Loucy (cell line): Measurements from ENCODE around the gene RNF13.

Experiments
- H2AFZ ChIP-seq: fragments of 200-600 bp; sonication (generic); 2 replicates; pipeline ENCODE4 v1.6.0; 2016; ENCODE audit warnings: antibody characterized with exemption, mild to moderate bottlenecking, low read length, moderate library complexity
- H3F3A ChIP-seq: fragments of 200-600 bp; 2 replicates; pipeline ENCODE4 v1.6.0; 2016; ENCODE audit warnings: antibody characterized with exemption, low read depth, mild to moderate bottlenecking
- H3K27me3 ChIP-seq: fragments of 200-600 bp; sonication (generic); 2 replicates; pipeline ENCODE4 v1.6.1; 2014; ENCODE audit warnings: low read length, mild to moderate bottlenecking; ENCODE audit not compliant: insufficient read depth, poor library complexity, severe bottlenecking
- H3K36me3 ChIP-seq: fragments of 200-600 bp; sonication (generic); 2 replicates; pipeline ENCODE4 v1.6.1; 2016; ENCODE audit warnings: low read length; ENCODE audit not compliant: insufficient read depth
- H3K4me1 ChIP-seq: fragments of 200-600 bp; sonication (generic); 2 replicates; pipeline ENCODE4 v1.5.1; 2014; ENCODE audit warnings: low read length, mild to moderate bottlenecking; ENCODE audit not compliant: insufficient read depth, poor library complexity, severe bottlenecking
- H3K4me2 ChIP-seq: fragments of 200-600 bp; sonication (generic); 2 replicates; pipeline ENCODE4 v1.6.0; 2014; ENCODE audit warnings: antibody characterized with exemption, low read length, low read depth, mild to moderate bottlenecking; ENCODE audit not compliant: poor library complexity, severe bottlenecking
- H3K4me3 ChIP-seq: fragments of 200-600 bp; sonication (generic); 2 replicates; pipeline ENCODE4 v1.5.1; 2014; ENCODE audit warnings: low read length, mild to moderate bottlenecking, mixed read lengths; ENCODE audit not compliant: poor library complexity, severe bottlenecking
- H3K79me2 ChIP-seq: fragments of 200-600 bp; sonication (generic); 2 replicates; pipeline ENCODE4 v1.6.1; 2014; ENCODE audit warnings: low read length; ENCODE audit not compliant: insufficient read depth
- H3K9ac ChIP-seq: fragments of 200-600 bp; sonication (generic); 2 replicates; pipeline ENCODE4 v1.6.0; 2014; ENCODE audit warnings: mild to moderate bottlenecking, low read depth, low read length, moderate library complexity; ENCODE audit not compliant: poor library complexity, severe bottlenecking
- H3K9me2 ChIP-seq: fragments of 200-600 bp; sonication (generic); replicated peaks from 2 replicates; pipeline ENCODE4 v1.6.1; 2016; ENCODE audit warnings: low read depth, low read length, mixed read lengths
- H3K9me3 ChIP-seq: fragments of 200-600 bp; sonication (generic); 2 replicates; pipeline ENCODE4 v1.6.1; 2014; ENCODE audit warnings: mild to moderate bottlenecking, antibody characterized with exemption, low read length, low read depth; ENCODE audit not compliant: insufficient read depth
- H4K20me1 ChIP-seq: fragments of 200-600 bp; sonication (generic); 2 replicates; pipeline ENCODE4 v1.6.0; 2014; ENCODE audit warnings: antibody characterized with exemption, low read length, mild to moderate bottlenecking; ENCODE audit not compliant: insufficient read depth, poor library complexity, severe bottlenecking
- CTCF ChIP-seq: fragments of 200-600 bp; sonication (generic); conservative IDR thresholded peaks from 2 replicates; pipeline ENCODE4 v1.5.1; 2014; ENCODE audit warnings: mild to moderate bottlenecking, antibody characterized with exemption, low read length
- EZH2phosphoT487 ChIP-seq: fragments of 200-600 bp; IDR thresholded peaks from 2 replicates; pipeline ENCODE4 v1.6.1; 2018; ENCODE audit warnings: antibody characterized with exemption, mild to moderate bottlenecking, moderate library complexity, borderline replicate concordance

RNF13 gene

GRCh38 chr3:149812606-149813366 is at the start of gene RNF13:
RNF13 (plus strand) TSS chr3:149813215; CDS start chr3:149846027, 32,812 bp downstream.
- Histone ChIP-seq H3K4me2 (peak within 1 kb of the TSS; percentile 90), H3K79me2 (peaks cover 41% of the 10 kb centered on the region), H3K36me3 (no peaks in the 10 kb centered on the region), H3K9me2 (no peaks in the 10 kb centered on the region), H3K9me3 (no peaks in the 10 kb centered on the region), H3K4me3 (peak within 1 kb of the TSS; percentile 94), H3F3A (peaks cover 7% of the 10 kb centered on the region; the same call in 1 of the 2 replicates), H3K4me1 (peaks cover 42% of the 10 kb centered on the region), H3K9ac (peak within 1 kb of the TSS; percentile 81), H3K27me3 (no peaks in the 10 kb centered on the region), H4K20me1 (peaks cover 30% of the 10 kb centered on the region), H2AFZ (peak within 1 kb of the TSS; percentile 89)
- TF ChIP-seq EZH2phosphoT487, result no peak
- TF ChIP-seq CTCF, result no peak

GRCh38 chr3:149763565-149764195 is 49.3 kb upstream of the RNF13 start:
- Histone ChIP-seq H3K79me2 (no peaks in the 10 kb centered on the region), H2AFZ (no peak overlapping the region), H3K36me3 (no peaks in the 10 kb centered on the region), H3K27me3 (peaks cover 5% of the 10 kb centered on the region), H4K20me1 (no peaks in the 10 kb centered on the region), H3K4me3 (no peak overlapping the region), H3K9me2 (no peaks in the 10 kb centered on the region), H3K9me3 (no peaks in the 10 kb centered on the region), H3K9ac (no peak overlapping the region), H3K4me1 (no peaks in the 10 kb centered on the region), H3K4me2 (no peak overlapping the region), H3F3A (no peaks in the 10 kb centered on the region)
- no peak for TF ChIP-seq EZH2phosphoT487
- TF ChIP-seq CTCF, result no peak

- Histone ChIP-seq H3K36me3 (no peaks in the 10 kb centered on the region), H2AFZ (no peak overlapping the region), H3K9ac (no peak overlapping the region), H3K4me1 (no peaks in the 10 kb centered on the region), H3K4me2 (no peak overlapping the region), H3K4me3 (no peak overlapping the region), H3K79me2 (no peaks in the 10 kb centered on the region), H3K9me2 (no peaks in the 10 kb centered on the region), H4K20me1 (no peaks in the 10 kb centered on the region), H3K27me3 (peaks cover 5% of the 10 kb centered on the region), H3F3A (no peaks in the 10 kb centered on the region), H3K9me3 (no peaks in the 10 kb centered on the region)
- TF ChIP-seq CTCF (no peak), EZH2phosphoT487 (no peak)
Observed at GRCh38 chr3:149764302-149764701, 48.7 kb upstream of the RNF13 start.
